OCI-LY7 (cell line): Measurements from ENCODE around the gene AGT.

Experiments used
- EZH2phosphoT487 ChIP-seq: fragments of 200-600 bp; sonication (generic); IDR thresholded peaks from 2 replicates; pipeline ENCODE4 v1.6.1; 2018; ENCODE audit warnings: low read depth, borderline replicate concordance, mild to moderate bottlenecking, mixed run types, antibody characterized with exemption, low read length, moderate library complexity, mixed read lengths
- TF ChIP-seq, protein P1 (sequence below): fragments of 200-600 bp; sonication (generic); conservative IDR thresholded peaks from 2 replicates; pipeline ENCODE4 v1.5.1; 2014; ENCODE audit warnings: mild to moderate bottlenecking, antibody characterized with exemption, low read length, moderate library complexity, mixed read lengths

GRCh38 chr1:230691615-230692014, 22.3 kb downstream of the AGT start:
- TF ChIP-seq, protein P1, sequence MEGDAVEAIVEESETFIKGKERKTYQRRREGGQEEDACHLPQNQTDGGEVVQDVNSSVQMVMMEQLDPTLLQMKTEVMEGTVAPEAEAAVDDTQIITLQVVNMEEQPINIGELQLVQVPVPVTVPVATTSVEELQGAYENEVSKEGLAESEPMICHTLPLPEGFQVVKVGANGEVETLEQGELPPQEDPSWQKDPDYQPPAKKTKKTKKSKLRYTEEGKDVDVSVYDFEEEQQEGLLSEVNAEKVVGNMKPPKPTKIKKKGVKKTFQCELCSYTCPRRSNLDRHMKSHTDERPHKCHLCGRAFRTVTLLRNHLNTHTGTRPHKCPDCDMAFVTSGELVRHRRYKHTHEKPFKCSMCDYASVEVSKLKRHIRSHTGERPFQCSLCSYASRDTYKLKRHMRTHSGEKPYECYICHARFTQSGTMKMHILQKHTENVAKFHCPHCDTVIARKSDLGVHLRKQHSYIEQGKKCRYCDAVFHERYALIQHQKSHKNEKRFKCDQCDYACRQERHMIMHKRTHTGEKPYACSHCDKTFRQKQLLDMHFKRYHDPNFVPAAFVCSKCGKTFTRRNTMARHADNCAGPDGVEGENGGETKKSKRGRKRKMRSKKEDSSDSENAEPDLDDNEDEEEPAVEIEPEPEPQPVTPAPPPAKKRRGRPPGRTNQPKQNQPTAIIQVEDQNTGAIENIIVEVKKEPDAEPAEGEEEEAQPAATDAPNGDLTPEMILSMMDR = no peak
- TF ChIP-seq EZH2phosphoT487 = no peak
